ENCODE data around the gene WNT6. TPM values are rescaled to one million over a fixed set of nuclear protein-coding genes. Genes with fewer than 3 reads are reported as not detected.
A peak's percentile ranks its signal among the peaks of the same experiment; 100 is the strongest.

WNT6 gene
- total RNA-seq, 2 experiments from 2014 or later, result not detected

DNA sequence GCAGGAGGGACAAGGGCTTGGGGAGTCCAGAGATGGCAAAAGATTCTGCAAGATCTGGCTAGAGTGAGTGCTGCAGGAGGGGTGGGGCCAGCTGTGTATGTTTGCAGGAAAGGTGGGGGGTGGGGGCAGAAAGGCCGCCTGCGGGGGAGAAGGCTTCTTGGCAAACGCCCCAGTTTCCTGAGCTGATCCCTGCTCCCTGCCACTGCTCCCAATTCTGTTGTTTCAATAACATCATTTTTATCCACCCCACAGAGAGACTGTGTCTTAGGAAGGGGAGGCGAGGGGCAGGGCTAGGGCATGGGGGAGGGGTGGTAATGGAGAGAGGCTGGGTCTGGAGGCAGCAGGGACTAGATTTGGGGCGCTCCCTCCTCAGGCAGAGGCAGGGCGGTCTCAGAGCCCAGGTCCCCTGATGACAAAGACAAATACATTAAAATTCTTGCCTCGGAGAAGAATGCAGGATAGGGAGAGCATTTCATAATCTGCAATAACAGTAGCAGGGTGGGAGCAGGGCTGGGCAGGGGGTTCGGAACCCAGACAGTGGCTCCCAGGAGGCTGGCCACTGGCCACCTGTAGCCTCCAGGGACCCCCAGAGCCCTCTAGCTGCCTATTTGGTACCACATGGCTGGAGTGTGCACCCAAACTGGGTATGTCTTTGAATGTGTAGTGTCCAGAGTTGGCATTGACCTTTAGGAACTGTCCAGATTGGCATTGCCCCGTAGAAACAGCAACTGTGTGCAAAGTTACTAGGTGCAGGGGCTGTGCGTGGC is 2.1 kb upstream of the WNT6 start:
- Histone ChIP-seq H3K27ac (ENCODE audit: low read depth in 1 of 2, low read length in 2 of 2) (no peak overlapping the region), H3K36me3 (ENCODE audit: insufficient read depth, low read length) (no peaks in the 10 kb centered on the region), H3K4me3 (ENCODE audit: low read length) (no peak overlapping the region), H3K9me3 (ENCODE audit: control insufficient read depth in 1 of 2, insufficient read depth in 1 of 2, low read length in 2 of 2) (peaks cover 0 to 20% of the 10 kb centered on the region in 2 experiments), H3K4me1 (ENCODE audit: insufficient read depth, low read length) (peaks cover 32% of the 10 kb centered on the region), H3K27me3 (ENCODE audit: control insufficient read depth in 1 of 2, insufficient read depth in 2 of 2, low read length in 2 of 2) (peaks cover 63 to 82% of the 10 kb centered on the region in 2 experiments)
- DNase-seq (peak in 1 of 14 experiments; percentile 26), ATAC-seq (ENCODE audit: poor library complexity) (no peak)
- TF ChIP-seq, protein P1, sequence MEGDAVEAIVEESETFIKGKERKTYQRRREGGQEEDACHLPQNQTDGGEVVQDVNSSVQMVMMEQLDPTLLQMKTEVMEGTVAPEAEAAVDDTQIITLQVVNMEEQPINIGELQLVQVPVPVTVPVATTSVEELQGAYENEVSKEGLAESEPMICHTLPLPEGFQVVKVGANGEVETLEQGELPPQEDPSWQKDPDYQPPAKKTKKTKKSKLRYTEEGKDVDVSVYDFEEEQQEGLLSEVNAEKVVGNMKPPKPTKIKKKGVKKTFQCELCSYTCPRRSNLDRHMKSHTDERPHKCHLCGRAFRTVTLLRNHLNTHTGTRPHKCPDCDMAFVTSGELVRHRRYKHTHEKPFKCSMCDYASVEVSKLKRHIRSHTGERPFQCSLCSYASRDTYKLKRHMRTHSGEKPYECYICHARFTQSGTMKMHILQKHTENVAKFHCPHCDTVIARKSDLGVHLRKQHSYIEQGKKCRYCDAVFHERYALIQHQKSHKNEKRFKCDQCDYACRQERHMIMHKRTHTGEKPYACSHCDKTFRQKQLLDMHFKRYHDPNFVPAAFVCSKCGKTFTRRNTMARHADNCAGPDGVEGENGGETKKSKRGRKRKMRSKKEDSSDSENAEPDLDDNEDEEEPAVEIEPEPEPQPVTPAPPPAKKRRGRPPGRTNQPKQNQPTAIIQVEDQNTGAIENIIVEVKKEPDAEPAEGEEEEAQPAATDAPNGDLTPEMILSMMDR (IDR thresholded peaks at IDR 0.05), result no peak
- intact Hi-C loops (cut with DNase I, micrococcal nuclease), result loop anchor here in 1 of 2 experiments (5.0 kb wide), 1 partner anchor 120 kb away; no protein-coding TSS in a partner anchor
- peaks cover 29% of the 10 kb centered on the region for H3K4me1 Mint-ChIP-seq (ENCODE audit: low read depth)
- POLR2A ChIA-PET, result no interaction called here
- H3K27ac Mint-ChIP-seq, result no peak overlapping the region
- H3K27me3 Mint-ChIP-seq, result peaks cover 94% of the 10 kb centered on the region
- no peaks in the 10 kb centered on the region for H3K36me3 Mint-ChIP-seq (ENCODE audit: low read depth)
- no peak overlapping the region for H3K4me3 Mint-ChIP-seq
- no peaks in the 10 kb centered on the region for H3K9me3 Mint-ChIP-seq
- CTCF ChIA-PET, result interaction anchor here (1.2 to 1.9 kb wide), 2 partner anchors 19 to 40 kb away, joined by 4 to 5 read pairs; no protein-coding TSS in a partner anchor

DNA sequence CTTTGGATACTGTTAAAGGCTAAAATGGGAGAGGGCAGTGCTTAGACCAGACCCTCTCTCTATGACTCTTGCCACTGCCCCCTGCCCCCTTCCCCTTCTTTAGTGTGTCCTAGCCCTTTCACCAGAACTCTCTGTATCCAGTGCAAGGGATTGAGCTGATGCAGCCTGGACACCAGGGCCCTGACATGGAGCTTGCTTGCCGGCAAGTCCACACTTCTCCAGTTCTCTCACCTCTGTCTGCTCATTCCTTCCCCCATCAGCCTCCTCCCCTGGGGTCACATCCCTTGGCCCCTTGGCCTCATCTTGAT is 1.5 kb upstream of the WNT6 start:
- TF ChIP-seq, protein P1 (IDR thresholded peaks at IDR 0.05), result no peak
- no peak overlapping the region for H3K27ac Mint-ChIP-seq
- ChIA-PET POLR2A (no interaction called here), CTCF (interaction anchor here (1.2 to 1.9 kb wide), 2 partner anchors 18 to 40 kb away, joined by 4 to 5 read pairs; no protein-coding TSS in a partner anchor)
- peaks cover 29% of the 10 kb centered on the region for H3K4me1 Mint-ChIP-seq (ENCODE audit: low read depth)
- H3K36me3 Mint-ChIP-seq (ENCODE audit: low read depth), result no peaks in the 10 kb centered on the region
- no peak overlapping the region for H3K4me3 ChIP-seq (ENCODE audit: low read length)
- H3K9me3 Mint-ChIP-seq, result no peaks in the 10 kb centered on the region
- H3K36me3 ChIP-seq (ENCODE audit: insufficient read depth, low read length), result no peaks in the 10 kb centered on the region
- H3K4me1 ChIP-seq (ENCODE audit: insufficient read depth, low read length), result peaks cover 27% of the 10 kb centered on the region
- peaks cover 60 to 85% of the 10 kb centered on the region in 2 experiments for H3K27me3 ChIP-seq (ENCODE audit: control insufficient read depth in 1 of 2, insufficient read depth in 2 of 2, low read length in 2 of 2)
- peak overlapping the region; percentile 32 for H3K4me3 Mint-ChIP-seq
- peaks cover 0 to 20% of the 10 kb centered on the region in 2 experiments for H3K9me3 ChIP-seq (ENCODE audit: control insufficient read depth in 1 of 2, insufficient read depth in 1 of 2, low read length in 2 of 2)
- ATAC-seq (ENCODE audit: poor library complexity) (no peak), DNase-seq (no peak)
- peaks cover 93% of the 10 kb centered on the region for H3K27me3 Mint-ChIP-seq
- H3K27ac ChIP-seq (ENCODE audit: low read depth in 1 of 2, low read length in 2 of 2), result no peak overlapping the region
- intact Hi-C loops (cut with DNase I, micrococcal nuclease), result loop anchor here in 1 of 2 experiments (5.0 kb wide), 1 partner anchor 119 kb away; no protein-coding TSS in a partner anchor

DNA sequence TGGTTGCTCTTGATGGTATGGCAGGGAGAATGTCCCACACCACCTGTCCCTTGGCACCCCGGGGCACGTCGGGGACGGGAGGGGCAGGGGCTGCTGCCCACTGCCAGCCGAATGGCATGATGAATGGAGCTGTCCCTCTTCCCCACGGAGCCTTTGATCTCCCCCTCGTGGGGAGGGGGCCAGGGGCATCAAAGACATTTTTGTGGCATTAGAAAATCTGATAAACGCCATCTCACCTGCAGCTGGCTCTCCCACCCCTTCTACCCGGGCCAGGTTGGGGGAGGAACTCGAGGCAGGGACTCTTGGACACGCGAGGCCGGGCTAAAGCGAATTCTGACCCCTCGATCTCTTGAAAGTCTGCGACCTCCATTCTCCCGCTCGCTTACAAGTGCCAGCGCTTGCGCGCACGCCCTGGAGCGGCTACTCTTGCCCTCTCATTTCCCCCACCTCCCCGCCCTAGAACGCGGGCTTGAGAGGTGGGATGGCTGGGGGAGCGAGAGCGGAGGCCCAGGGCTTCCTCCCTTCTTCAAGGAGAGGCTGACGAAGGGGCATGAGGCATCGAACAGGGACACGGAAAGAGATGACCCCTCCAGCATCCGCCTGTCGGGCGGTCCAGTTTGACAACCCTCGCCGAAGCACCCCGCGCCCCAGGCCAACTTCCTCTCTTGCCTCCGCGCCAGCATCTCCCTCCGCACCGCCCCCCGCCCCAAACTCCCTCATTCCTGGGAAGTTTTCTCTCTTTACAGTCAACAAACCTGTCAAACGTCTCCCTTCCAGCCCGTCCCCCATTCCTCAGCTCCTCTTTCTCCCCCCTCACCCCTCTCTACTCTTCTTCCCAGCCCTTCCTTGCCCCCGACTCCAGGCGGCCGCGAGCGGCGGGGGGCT is 692 bp upstream of the WNT6 start:
- peaks cover 25% of the 10 kb centered on the region for H3K4me1 ChIP-seq (ENCODE audit: insufficient read depth, low read length)
- ATAC-seq (ENCODE audit: poor library complexity), result no peak
- TF ChIP-seq, protein P1 (IDR thresholded peaks at IDR 0.05), result no peak
- H3K9me3 ChIP-seq (ENCODE audit: control insufficient read depth in 1 of 2, insufficient read depth in 1 of 2, low read length in 2 of 2), result peaks cover 0 to 20% of the 10 kb centered on the region in 2 experiments
- H3K4me1 Mint-ChIP-seq (ENCODE audit: low read depth), result peaks cover 29% of the 10 kb centered on the region
- peak overlapping the region; percentile 75 for H3K4me3 Mint-ChIP-seq
- ChIA-PET CTCF (interaction anchor here (1.2 to 1.9 kb wide), 2 partner anchors 18 to 39 kb away, joined by 4 to 5 read pairs; no protein-coding TSS in a partner anchor), POLR2A (interaction anchor here (1.2 kb wide), 1 partner anchor 39 kb away, joined by 3 read pairs; no protein-coding TSS in a partner anchor)
- H3K36me3 Mint-ChIP-seq (ENCODE audit: low read depth), result no peaks in the 10 kb centered on the region
- H3K4me3 ChIP-seq (ENCODE audit: low read length), result no peak overlapping the region
- intact Hi-C loops (cut with DNase I, micrococcal nuclease), result loop anchor here in 1 of 2 experiments (5.0 kb wide), 1 partner anchor 118 kb away; no protein-coding TSS in a partner anchor
- peak in 1 of 14 experiments; percentile 32 for DNase-seq
- peaks cover 93% of the 10 kb centered on the region for H3K27me3 Mint-ChIP-seq
- no peaks in the 10 kb centered on the region for H3K9me3 Mint-ChIP-seq
- H3K27ac Mint-ChIP-seq, result no peak overlapping the region
- no peak overlapping the region for H3K27ac ChIP-seq (ENCODE audit: low read depth in 1 of 2, low read length in 2 of 2)
- no peaks in the 10 kb centered on the region for H3K36me3 ChIP-seq (ENCODE audit: insufficient read depth, low read length)
- peaks cover 58 to 81% of the 10 kb centered on the region in 2 experiments for H3K27me3 ChIP-seq (ENCODE audit: control insufficient read depth in 1 of 2, insufficient read depth in 2 of 2, low read length in 2 of 2)
